GM19099 (cell line): Measurements from ENCODE around the gene FMNL2.

Source experiments
- POLR2A ChIP-seq: IDR thresholded peaks from 3 replicates; pipeline ENCODE4 v1.6.1; 2011; ENCODE audit warnings: low read depth; ENCODE audit not compliant: insufficient read length; ENCODE audit errors: extremely low read depth

Gene FMNL2

DNA sequence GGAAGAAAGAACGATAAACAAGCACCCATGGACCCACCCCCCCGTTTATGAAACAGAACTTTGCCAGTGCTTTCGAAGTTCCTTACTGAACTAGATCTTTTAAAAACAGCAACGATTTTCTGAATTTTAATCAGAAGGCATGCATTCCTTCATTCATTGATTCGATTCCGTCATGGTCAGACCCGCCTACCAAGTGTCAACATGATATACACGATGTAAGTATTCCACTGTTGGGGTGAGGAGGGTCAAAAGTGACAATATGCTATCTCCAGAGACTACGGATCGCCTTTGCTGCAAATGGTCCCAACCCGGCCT lies 316 bp upstream of the FMNL2 start:
- no peak for TF ChIP-seq POLR2A

DNA sequence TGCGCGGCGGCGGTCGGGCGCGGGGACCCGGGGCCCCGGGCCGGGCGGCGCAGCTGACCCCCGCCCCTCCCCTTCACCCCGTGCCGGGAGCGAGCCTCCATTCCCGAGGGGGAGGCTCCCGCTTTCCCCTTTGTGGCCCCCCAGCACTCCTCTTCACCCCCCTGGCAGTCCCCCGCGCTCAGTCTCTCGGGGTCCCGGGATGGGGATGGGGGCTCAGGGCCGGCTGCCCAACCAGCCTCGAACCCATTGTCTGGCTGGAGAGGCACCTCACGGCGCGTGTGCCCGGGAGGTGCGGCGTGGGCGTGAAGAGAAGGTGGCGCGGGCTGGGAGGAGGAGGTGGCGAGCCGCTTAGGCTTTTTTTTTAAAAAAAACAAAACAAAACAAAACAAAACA lies 748 bp downstream of the FMNL2 start:
- no peak for TF ChIP-seq POLR2A

DNA sequence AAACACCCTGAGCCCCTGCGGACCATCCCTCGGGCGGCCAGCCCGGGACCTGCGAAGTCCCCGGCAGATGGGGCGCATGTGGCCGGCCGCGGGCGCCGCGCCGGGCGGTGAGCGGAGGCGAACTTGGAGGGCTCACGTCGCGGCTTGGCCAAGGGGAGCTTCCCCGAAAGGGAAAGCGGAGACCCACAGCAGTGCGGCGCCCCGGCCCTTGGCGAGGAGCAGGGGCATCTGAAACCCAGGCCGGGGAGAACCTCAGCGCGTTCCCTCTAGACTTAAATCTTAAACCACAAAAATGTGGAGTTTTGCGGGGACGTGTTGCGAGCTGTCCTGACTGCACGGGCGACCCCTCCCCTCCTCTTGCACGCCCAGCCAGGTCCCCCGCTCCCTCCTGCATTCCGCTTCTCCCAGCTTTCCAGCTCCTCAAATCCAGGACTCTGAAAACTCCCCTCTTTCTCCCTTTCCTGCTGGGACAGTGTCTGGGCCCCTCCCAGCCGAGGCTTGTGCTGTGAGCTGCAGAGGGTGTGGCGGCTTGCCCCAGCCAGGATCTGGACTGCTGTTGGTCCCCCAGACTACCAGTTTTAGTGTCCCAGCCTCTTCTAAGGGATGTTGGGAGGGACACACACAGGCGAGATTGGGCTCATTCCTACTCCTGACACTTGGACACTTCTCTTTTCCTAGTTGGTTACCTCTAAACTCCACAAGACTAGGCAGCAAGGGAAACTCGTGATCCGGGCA lies 1.3 kb downstream of the FMNL2 start:
- no peak for TF ChIP-seq POLR2A

DNA sequence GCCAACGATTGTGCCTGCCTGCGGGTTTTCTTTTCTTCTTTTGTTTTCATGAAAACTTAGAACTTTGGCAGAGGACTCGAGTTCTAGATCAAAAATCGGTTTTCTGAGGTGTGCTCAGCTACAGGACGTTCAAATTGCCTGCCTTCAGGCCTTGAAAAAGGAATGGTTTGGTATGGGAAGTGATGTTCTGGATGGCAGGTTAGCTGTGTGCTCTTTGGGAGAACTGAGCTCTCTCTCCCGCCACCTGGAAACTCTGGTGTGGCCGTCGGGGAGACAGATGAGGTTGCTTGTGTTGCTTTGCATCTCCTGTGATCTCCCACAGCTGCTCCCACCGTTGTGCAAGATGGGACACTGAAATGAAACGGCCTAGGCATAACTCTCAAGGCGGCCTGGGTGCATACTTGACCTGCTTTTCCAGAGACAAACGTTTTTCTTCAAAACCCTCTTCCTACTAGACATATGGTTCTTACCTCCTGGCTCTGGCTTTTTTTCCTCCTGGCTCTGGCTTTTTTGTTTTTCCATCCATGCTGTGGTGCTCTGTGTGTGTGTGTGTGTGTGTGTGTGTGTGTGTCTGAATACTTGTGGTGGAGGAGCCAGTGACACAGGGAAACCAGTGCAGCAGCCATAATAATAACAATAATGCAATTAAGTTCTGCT lies 2.0 kb downstream of the FMNL2 start:
- TF ChIP-seq POLR2A, result no peak

DNA sequence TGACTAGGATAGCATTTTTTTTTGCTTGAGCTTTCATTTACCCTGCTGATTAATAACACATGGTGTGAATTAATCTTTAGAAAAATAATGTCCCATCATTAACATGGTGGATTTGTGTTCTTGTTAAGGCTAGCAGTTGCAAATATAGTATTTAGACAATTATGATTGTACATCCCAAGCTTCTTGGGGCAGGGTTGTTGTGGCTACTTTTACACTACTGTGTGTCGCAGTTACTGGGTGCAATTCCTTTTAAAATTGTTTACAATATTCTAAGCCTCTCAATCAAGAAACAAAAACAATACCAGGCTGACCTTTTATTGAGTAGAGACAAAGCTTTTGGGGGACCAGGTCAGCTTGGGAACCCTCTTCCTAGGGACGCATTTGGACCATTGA lies 2.5 kb downstream of the FMNL2 start:
- TF ChIP-seq POLR2A, result no peak

DNA sequence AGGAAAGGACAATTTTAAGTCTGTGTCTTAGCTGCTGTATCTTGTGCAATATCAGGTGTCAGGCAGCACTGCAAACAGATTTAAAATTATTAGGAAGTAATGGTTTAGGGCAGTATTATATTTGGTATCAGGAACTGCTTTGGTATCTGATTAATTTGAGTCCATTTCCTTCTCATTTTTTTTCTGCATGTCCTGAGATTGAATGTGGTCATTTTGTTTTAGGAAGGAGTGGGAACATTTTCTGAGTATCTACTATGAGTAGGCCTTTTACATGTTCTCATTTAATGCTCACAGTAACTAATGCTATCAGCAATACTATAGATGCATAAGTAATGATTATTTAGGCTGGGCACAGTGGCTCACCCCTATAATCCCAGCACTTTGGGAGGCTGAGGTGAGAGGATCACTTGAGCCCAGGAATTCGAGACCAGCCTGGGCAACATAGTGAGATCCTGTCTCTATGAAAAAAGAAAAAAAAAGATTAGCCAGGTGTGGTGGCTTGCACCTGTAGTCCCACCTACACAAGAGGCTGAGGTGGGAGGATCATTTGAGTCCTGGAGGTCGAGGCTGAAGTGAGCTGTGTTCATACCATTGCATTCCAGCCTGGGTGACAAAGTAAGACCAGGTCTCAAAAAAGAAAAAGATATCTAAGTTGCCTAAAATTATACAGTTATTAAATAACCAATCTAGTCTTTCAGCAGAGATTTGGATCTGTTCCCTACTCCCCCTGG lies 4.7 kb downstream of the FMNL2 start:
- TF ChIP-seq POLR2A, result no peak

DNA sequence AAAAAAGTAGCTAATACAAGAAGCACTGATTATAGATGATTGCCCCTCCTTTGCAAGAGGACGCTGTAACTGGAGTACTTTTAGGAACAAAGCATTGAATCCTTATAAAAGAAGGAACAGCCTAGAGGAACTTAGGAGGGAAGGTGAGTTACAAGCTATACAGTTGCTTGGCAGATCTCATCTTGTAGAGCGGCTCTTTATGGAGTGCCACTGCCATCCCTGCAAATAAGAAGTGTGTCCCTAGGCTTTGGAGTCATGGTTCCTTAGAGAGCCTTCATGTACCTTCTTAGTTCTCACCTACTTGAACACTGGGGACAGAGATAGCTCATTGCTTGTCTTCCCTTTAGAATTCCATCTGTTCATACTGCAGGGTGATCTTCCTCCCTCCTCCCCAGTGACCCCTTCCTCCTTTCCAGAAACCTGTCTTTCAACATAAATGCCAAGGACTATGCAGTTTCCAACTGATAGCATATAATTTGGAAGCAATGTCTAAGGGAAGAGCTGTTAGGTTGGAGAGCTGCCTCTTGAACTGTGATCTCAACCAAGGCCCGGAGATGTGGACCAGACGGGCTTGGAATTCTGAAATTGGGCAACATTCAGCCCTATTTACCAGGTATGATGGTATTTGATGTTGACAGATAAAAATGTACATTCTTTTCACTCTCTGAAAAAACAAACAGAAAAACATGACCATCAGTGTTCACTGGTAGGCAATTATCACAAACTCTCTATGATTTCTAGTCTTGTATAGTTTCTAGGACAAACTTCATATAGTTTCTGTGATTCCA lies 7.5 kb downstream of the FMNL2 start:
- no peak for TF ChIP-seq POLR2A

DNA sequence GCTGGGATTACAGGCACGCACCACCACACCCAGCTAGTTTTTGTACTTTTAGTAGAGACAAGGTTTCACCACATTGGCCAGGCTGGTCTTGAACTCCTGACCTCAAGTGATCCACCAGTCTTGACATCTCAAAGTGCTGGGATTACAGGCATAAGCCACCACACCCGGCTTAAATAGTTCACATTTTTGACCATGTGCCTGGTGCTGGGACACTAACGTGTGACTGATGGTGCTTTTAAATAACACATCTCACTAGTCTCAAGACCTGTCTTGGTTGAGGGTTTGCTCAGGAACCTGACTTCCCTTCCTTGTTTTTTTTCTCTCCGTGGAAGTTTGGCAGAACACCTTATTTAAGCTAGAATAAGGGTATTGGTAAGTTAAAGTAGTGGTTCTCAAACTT lies 8.5 kb downstream of the FMNL2 start:
- TF ChIP-seq POLR2A, result no peak

DNA sequence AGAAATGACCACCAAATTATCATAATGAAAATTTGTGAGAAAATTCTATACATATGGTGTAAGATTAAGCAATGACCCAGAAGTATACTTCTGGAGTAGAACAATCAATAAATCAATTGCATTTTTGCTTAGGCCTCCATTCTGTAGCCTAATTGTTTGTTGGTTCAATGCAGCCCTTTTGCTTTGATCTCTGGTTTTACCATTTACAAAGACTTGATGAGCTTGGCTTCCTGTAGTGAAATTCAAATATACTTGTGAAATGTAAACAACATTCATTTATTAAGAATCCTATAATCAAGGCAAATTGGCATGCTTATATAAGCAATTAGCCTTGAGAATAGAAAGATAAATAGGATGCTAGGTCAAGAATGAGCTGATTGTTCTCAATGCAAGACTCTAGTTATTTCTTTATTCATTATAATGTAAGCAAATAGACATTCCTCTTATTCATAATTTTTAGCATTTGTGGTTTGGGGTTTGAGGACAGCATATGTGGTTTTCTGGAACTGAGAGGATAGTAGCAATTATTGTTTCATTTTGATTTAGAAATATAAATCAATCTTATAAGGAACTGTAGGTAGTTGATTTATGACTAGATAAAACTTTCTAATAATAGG lies 9.7 kb downstream of the FMNL2 start:
- no peak for TF ChIP-seq POLR2A

DNA sequence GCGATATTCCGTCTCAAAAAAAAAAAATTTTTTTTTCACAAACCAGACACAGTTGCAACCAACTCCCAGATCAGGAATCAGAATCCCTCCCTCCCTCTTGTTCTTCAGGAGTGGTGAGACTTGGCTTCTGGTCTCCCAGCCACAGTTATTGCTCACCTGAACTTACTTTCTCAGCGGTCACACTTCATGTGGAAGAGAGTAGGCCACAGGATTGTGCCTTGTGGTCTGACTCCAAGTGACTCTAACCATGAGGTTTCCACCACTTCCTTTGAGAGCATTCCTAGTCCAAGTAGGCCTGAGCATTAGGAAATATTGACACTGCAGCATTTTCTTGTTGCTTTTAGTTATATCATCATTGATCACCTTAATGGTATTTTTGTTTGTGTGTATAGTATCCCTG lies 12.1 kb downstream of the FMNL2 start:
- no peak for TF ChIP-seq POLR2A

DNA sequence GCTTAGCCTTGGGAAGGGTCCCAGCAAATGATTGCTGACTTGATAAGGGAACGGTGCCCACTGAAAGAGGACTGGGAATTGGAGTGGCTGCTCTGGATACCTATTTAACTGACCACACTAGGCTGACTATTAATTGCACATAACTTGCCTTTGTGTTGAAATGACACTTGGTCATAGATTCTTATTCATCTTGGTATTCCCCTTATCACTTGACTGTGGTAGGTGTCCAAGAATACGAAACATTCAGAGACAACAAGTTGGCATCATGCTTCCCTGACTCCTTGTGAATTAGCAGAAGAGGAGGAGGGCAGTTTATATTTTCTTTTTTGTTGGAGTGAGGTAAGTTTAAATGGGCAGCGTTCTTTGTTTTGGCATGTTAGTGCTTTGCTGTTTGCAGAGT lies 13.4 kb downstream of the FMNL2 start:
- no peak for TF ChIP-seq POLR2A

DNA sequence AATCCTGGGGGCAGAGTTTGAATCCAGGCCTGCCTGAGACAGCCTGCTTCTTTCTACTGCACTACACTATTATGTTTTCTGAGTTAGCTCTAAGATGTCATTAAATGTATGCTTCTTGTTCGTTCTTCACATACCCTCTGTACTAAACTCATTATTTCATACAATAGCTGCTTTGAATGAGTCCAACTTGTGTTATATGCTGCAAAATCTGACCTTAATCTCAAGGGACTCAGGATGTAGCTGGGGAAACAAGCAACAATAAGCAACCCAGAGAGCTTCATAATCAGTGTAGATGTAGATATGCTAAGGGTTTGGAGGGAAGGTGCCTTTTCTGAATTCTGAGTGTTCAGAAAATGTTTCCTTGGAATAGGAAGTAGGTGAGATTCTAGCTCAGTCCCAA lies 14.4 kb downstream of the FMNL2 start:
- no peak for TF ChIP-seq POLR2A

DNA sequence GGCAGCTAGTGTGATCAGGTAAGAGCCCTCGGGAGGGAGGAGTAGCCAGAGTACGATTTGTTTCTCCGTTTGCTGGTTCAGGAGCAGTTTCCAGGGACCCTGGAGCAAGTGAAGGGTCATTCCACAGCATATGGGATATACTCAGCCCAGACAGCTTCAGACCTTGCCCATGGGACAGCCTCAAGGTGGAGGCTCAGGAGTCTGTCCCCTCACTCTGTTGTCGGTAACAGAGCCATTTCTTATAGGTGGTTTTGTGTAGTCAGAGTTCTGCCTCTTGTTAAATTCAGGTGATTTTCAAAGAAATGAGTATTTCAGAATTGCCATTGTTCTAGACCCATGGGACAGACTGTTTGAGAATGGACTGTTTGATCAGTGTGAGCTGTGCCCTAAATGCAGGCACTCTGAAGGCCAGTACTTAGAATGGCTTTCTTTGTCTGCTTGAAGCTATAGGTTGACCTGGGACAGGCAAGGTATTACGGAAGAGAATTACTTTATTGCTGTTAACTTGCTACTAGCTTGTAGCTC lies 15.2 kb downstream of the FMNL2 start:
- TF ChIP-seq POLR2A, result no peak

DNA sequence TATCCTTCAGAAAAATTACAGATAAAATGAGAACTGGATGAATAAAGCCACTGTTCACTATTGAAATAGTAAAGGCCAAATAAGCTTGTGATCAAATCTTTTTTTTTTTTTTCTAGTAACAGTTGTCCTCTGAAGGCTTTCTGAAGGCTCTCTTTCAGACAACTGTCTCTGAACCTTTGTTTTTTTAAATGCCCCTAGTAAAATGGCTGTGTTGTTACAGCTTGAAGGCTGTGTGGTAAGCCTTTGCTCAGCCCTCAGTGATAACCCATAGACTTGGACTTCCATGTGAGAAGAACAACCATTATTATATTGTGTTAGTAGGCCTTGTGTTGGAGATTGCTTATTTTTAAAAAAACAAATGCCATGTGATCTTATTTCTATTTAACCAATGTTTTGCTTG lies 17.6 kb downstream of the FMNL2 start:
- no peak for TF ChIP-seq POLR2A

DNA sequence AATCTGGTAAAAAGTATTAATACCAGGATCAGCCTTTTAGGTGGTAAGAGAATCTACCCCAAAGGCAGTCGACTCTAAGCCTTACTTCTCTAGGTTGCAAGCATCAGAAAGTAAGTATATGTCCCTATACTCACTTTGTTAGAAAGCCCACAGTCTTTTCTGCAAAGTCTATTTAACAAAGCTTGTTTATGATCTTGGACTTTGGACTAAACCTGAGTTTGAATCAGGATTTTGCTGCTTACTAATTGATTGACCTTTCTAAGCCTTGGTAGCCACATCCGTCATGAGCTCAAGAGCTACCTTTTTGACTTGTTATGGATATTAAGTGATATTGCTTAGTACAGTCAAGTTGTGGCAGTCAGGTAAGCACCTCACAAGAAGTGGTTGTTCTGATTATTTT lies 18.4 kb downstream of the FMNL2 start:
- TF ChIP-seq POLR2A, result no peak
